SK-N-SH (cell line): ENCODE measurements around the gene FAM83D. TPM values are rescaled to one million over a fixed set of nuclear protein-coding genes. Genes with fewer than 3 reads are reported as not detected.
A peak's percentile ranks its signal among the peaks of the same experiment; 100 is the strongest.

Source experiments
- CTCF ChIA-PET: fragments of 300-600, 350-600 bp; formaldehyde crosslinking; extraction: SDS; loops from one replicate; lab custom pipeline; 2021; lab: Yijun Ruan, JAX
- POLR2A ChIA-PET: fragments of 350-600 bp; sonication (Branson Sonifier 250); formaldehyde crosslinking; extraction: SDS; loops from one replicate; lab custom pipeline; 2020; ENCODE audit warnings: antibody characterized with exemption, inconsistent platforms; lab: Yijun Ruan, JAX
- DNase-seq: peaks from one replicate; pipeline ENCODE4 v3.0.0; 2012
- H2AFZ ChIP-seq: fragments of 200-600 bp; sonication (generic); 2 replicates; pipeline ENCODE4 v1.8.1; 2016; ENCODE audit warnings: antibody characterized with exemption, mild to moderate bottlenecking, low read depth
- H3F3A ChIP-seq: fragments of 200-600 bp; sonication (generic); replicated peaks from 2 replicates; pipeline ENCODE3; 2016; ENCODE audit warnings: antibody characterized with exemption, mild to moderate bottlenecking; ENCODE audit not compliant: insufficient read depth
- H3K27ac ChIP-seq, 2 experiments: fragments of 200-500 bp in 1 of 2; fragments of 200-600 bp in 1 of 2; sonication (Bioruptor generic) in 1 of 2; sonication (generic), shearing (Covaris generic) in 1 of 2; 2 replicates each; pipeline versions ENCODE4 v1.5.1 to v1.6.1; 2014 to 2016; ENCODE audit warnings: low read depth in 2 of 2, inconsistent platforms in 1 of 2, low read length in 1 of 2, mild to moderate bottlenecking in 1 of 2, mixed read lengths in 1 of 2
- H3K27me3 ChIP-seq: fragments of 200-600 bp; sonication (generic), shearing (Covaris generic); 2 replicates; pipeline ENCODE4 v1.6.1; 2016; ENCODE audit warnings: mixed run types; ENCODE audit not compliant: insufficient read depth
- H3K36me3 ChIP-seq, 2 experiments: fragments of 200-500 bp in 1 of 2; fragments of 200-600 bp in 1 of 2; sonication (Bioruptor generic) in 1 of 2; sonication (generic) in 1 of 2; replicated peaks in 1 of 2; 2 replicates each; pipeline versions ENCODE3 to v1.5.1; 2014 to 2016; ENCODE audit warnings: low read length in 1 of 2, mild to moderate bottlenecking in 1 of 2; ENCODE audit not compliant: insufficient read depth in 2 of 2, control insufficient read depth in 1 of 2
- H3K4me1 ChIP-seq, 2 experiments: fragments of 200-500 bp in 1 of 2; fragments of 200-600 bp in 1 of 2; sonication (Bioruptor generic) in 1 of 2; sonication (generic), shearing (Covaris generic) in 1 of 2; 2 replicates each; pipeline versions ENCODE4 v1.5.1 to v1.6.1; 2014 to 2016; ENCODE audit warnings: low read depth in 1 of 2, low read length in 1 of 2, mixed run types in 1 of 2; ENCODE audit not compliant: insufficient read depth in 2 of 2, control insufficient read depth in 1 of 2
- H3K4me2 ChIP-seq: fragments of 200-600 bp; sonication (generic), shearing (Covaris generic); 2 replicates; pipeline ENCODE4 v1.6.1; 2017; ENCODE audit warnings: mixed run types
- H3K4me3 ChIP-seq, 2 experiments: fragments of 200-500 bp in 1 of 2; fragments of 200-600 bp in 1 of 2; sonication (Bioruptor generic) in 1 of 2; sonication (generic), shearing (Covaris generic) in 1 of 2; 2 replicates each; pipeline versions ENCODE4 v1.5.1 to v1.8.1; 2014 to 2016; ENCODE audit warnings: low read depth in 2 of 2, inconsistent platforms in 1 of 2, low read length in 1 of 2, mild to moderate bottlenecking in 1 of 2, mixed read lengths in 1 of 2, moderate library complexity in 1 of 2
- H3K79me2 ChIP-seq: fragments of 200-600 bp; sonication (generic); 2 replicates; pipeline ENCODE4 v1.8.1; 2017; ENCODE audit warnings: mild to moderate bottlenecking; ENCODE audit not compliant: insufficient read depth
- H3K9ac ChIP-seq: fragments of 200-600 bp; sonication (generic); 2 replicates; pipeline ENCODE4 v1.6.1; 2017; ENCODE audit warnings: mixed run types
- H3K9me2 ChIP-seq: fragments of 200-600 bp; sonication (generic); 2 replicates; pipeline ENCODE4 v1.6.1; 2017; ENCODE audit warnings: mixed run types
- H3K9me3 ChIP-seq: fragments of 200-600 bp; sonication (generic); 2 replicates; pipeline ENCODE4 v1.6.1; 2017; ENCODE audit warnings: mixed run types, mild to moderate bottlenecking, moderate library complexity
- H4K20me1 ChIP-seq: fragments of 200-600 bp; sonication (generic); 2 replicates; pipeline ENCODE4 v1.6.1; 2017; ENCODE audit warnings: mild to moderate bottlenecking, mixed run types; ENCODE audit not compliant: insufficient read depth
- EP300 ChIP-seq, 2 experiments: IDR thresholded peaks; 2 replicates each; pipeline versions ENCODE4 v1.4.0 to v1.6.1; 2012; ENCODE audit warnings: borderline replicate concordance in 1 of 2, low read depth in 1 of 2, low read length in 1 of 2
- FOXJ3 ChIP-seq: sonication (generic); formaldehyde crosslinking; IDR thresholded peaks from 2 replicates; pipeline ENCODE4 v1.5.1; 2020; ENCODE audit warnings: mild to moderate bottlenecking, missing genetic modification reagents
- FOXM1 ChIP-seq: IDR thresholded peaks from 2 replicates; pipeline ENCODE4 v1.4.0; 2012; ENCODE audit warnings: low read depth, mild to moderate bottlenecking
- JUND ChIP-seq: IDR thresholded peaks from 2 replicates; pipeline ENCODE4 v1.4.0; 2012
- MXI1 ChIP-seq: IDR thresholded peaks from 2 replicates; pipeline ENCODE4 v1.6.1; 2012; ENCODE audit warnings: mild to moderate bottlenecking, low read depth, low read length, improper control_type of control experiment
- NFIC ChIP-seq: IDR thresholded peaks from 2 replicates; pipeline ENCODE4 v1.4.0; 2012; ENCODE audit warnings: borderline replicate concordance
- RAD21 ChIP-seq: IDR thresholded peaks from 2 replicates; pipeline ENCODE4 v1.6.1; 2012; ENCODE audit warnings: mild to moderate bottlenecking, low read length
- RFX5 ChIP-seq: IDR thresholded peaks from 2 replicates; pipeline ENCODE4 v1.6.1; 2012; ENCODE audit warnings: mild to moderate bottlenecking, improper control_type of control experiment, low read length
- RXRA ChIP-seq: IDR thresholded peaks from 2 replicates; pipeline ENCODE4 v1.4.0; 2012; ENCODE audit warnings: low read depth, mild to moderate bottlenecking, borderline replicate concordance
- SIN3A ChIP-seq: IDR thresholded peaks from 2 replicates; pipeline ENCODE4 v1.6.1; 2012; ENCODE audit warnings: low read depth, mild to moderate bottlenecking, low read length, moderate library complexity, borderline replicate concordance
- SMC3 ChIP-seq: IDR thresholded peaks from 2 replicates; pipeline ENCODE4 v1.6.1; 2012; ENCODE audit warnings: low read depth, low read length, improper control_type of control experiment
- TCF12 ChIP-seq: IDR thresholded peaks from 2 replicates; pipeline ENCODE4 v1.4.0; 2012
- TEAD4 ChIP-seq: IDR thresholded peaks from 2 replicates; pipeline ENCODE4 v1.4.0; 2012; ENCODE audit warnings: mild to moderate bottlenecking, borderline replicate concordance; ENCODE audit not compliant: insufficient read depth
- YY1 ChIP-seq: IDR thresholded peaks from 2 replicates; pipeline ENCODE4 v1.4.0; 2012; ENCODE audit warnings: low read depth, mild to moderate bottlenecking
- WGBS: methylation state at CpG from one replicate; pipeline ENCODE4 v1.1.6; 2017; ENCODE audit warnings: low lambda C conversion rate; 5-methylcytosine and 5-hydroxymethylcytosine counted together
- polyA plus RNA-seq, 3 experiments: library from polyadenylated mRNA; depleted of rRNA; stranded (reverse); fragments of >200 nt; gene quantifications; 2 replicates each; pipeline ENCODE4 v1.2.3, GENCODE V29; 2012
- TF ChIP-seq, protein P1 (sequence below): IDR thresholded peaks from 2 replicates; pipeline ENCODE4 v1.4.0; 2012; ENCODE audit warnings: low read depth
- TF ChIP-seq, protein P2 (sequence below): IDR thresholded peaks from 2 replicates; pipeline ENCODE4 v1.4.0; 2012; ENCODE audit warnings: low read depth, borderline replicate concordance
- TF ChIP-seq, protein P3 (sequence below): fragments of 150-350 bp; IDR thresholded peaks from 2 replicates; pipeline ENCODE4 v1.6.1; 2016; ENCODE audit warnings: mild to moderate bottlenecking, low read depth, low read length
- TF ChIP-seq, protein P4 (sequence below): fragments of 200-600 bp; sonication (generic); IDR thresholded peaks from 2 replicates; pipeline ENCODE4 v1.6.1; 2017; ENCODE audit warnings: antibody characterized with exemption, mild to moderate bottlenecking, moderate library complexity
- TF ChIP-seq, protein P5 (sequence below): fragments of 150-350 bp; IDR thresholded peaks from 2 replicates; pipeline ENCODE4 v1.6.1; 2017; ENCODE audit warnings: antibody characterized with exemption, low read length, low read depth, borderline replicate concordance
- TF ChIP-seq, protein P6 (sequence below): IDR thresholded peaks from 2 replicates; pipeline ENCODE4 v1.4.0; 2012; ENCODE audit warnings: low read depth, borderline replicate concordance

FAM83D gene
- polyA plus RNA-seq, 1 of the 3 experiments (the other 2 are of a cell fraction), result 21.5 TPM

DNA sequence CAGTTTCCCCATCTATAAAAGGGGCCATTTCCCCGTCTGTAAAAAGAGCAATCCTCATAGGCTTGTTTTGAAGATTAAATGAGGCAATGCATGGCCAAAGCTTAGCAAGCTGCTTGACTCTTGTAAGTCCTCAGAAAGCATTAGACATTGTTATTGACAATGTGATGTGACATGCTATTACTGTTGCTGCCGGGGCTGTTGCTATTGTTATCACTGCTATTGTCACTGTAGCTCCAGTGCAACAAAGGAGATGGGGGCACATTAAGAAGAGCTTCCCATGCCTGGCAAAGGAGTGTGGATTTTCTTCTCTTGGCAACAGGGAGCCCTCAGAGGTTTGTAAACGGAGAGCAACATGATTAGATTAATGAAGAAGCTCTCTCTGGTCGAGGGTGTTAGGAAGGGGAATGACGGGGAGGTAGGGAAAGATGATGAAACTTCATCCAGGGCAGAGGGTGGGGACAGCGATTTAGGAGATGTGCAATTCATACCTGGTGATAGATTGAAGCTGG is 33.1 kb upstream of the FAM83D start:
- Histone ChIP-seq H3K36me3 (peaks cover 0 to 2% of the 10 kb centered on the region in 2 experiments), H3K79me2 (no peaks in the 10 kb centered on the region), H3K9ac (no peak overlapping the region), H4K20me1 (no peaks in the 10 kb centered on the region), H3K9me2 (no peaks in the 10 kb centered on the region), H3K27ac (peak overlapping the region in 1 of 2 experiments; percentile 80; a peak in 2 of 4 replicates), H3K27me3 (no peaks in the 10 kb centered on the region; the same call in 1 of the 2 replicates), H3K9me3 (no peaks in the 10 kb centered on the region), H3K4me2 (no peak overlapping the region), H2AFZ (no peak overlapping the region), H3K4me1 (peaks cover 0 to 42% of the 10 kb centered on the region in 2 experiments; a peak in 1 of 4 replicates), H3F3A (no peaks in the 10 kb centered on the region), H3K4me3 (no peak overlapping the region)
- no peak for DNase-seq
- ChIA-PET POLR2A (interaction anchor here (0.7 to 4.0 kb wide), 5 partner anchors 10 to 140 kb away, joined by 5 to 23 read pairs (median 6); no protein-coding TSS in a partner anchor), CTCF (interaction anchor here (0.6 to 6.7 kb wide), 33 partner anchors 8 to 248 kb away, joined by 3 to 58 read pairs (median 6); partner anchors contain the start of gene PPP1R16B)
- 49% methylated on average over 6 of the region's 6 CpGs for WGBS
- TF ChIP-seq FOXJ3 (CRISPR knock-in tag) (no peak), TCF12 (no peak), EP300 (IDR thresholded peaks at IDR 0.05; ENCODE audit: borderline replicate concordance in 1 of 2, low read depth in 1 of 2, low read length in 1 of 2) (no peak), JUND (no peak), YY1 (no peak), MXI1 (no peak), SIN3A (no peak), NFIC (no peak), TEAD4 (no peak), FOXM1 (no peak), RXRA (no peak)
- TF ChIP-seq, protein P1, sequence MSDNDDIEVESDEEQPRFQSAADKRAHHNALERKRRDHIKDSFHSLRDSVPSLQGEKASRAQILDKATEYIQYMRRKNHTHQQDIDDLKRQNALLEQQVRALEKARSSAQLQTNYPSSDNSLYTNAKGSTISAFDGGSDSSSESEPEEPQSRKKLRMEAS, result no peak
- TF ChIP-seq, protein P2, sequence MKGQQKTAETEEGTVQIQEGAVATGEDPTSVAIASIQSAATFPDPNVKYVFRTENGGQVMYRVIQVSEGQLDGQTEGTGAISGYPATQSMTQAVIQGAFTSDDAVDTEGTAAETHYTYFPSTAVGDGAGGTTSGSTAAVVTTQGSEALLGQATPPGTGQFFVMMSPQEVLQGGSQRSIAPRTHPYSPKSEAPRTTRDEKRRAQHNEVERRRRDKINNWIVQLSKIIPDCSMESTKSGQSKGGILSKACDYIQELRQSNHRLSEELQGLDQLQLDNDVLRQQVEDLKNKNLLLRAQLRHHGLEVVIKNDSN, result no peak
- TF ChIP-seq, protein P3, sequence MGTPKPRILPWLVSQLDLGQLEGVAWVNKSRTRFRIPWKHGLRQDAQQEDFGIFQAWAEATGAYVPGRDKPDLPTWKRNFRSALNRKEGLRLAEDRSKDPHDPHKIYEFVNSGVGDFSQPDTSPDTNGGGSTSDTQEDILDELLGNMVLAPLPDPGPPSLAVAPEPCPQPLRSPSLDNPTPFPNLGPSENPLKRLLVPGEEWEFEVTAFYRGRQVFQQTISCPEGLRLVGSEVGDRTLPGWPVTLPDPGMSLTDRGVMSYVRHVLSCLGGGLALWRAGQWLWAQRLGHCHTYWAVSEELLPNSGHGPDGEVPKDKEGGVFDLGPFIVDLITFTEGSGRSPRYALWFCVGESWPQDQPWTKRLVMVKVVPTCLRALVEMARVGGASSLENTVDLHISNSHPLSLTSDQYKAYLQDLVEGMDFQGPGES, result no peak

DNA sequence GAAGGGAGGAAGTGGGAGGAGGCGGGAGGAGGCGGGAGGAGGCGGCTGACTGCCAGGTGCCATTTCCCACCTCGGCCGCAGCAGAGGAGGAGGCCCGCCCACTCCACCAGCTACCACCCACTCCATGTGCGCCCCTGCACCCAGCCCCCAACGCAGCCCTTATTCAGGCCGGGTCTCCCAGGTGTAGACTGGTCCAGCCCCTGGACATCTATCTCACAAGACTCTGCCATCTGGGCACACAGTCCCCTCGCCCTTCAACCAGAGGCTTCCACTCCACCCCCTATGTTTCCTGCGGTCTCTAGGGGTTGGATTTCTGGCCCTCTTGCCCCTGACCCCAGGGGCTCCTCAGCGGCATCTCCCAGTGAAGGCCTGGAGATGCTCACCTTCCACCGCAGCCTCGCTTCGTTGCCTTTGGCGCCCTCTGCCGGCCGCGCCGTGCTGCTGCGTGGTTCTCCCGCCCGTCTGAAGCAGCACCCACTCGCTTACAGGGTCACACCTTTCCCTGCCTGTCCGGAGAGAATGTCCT is 32.6 kb upstream of the FAM83D start:
- Histone ChIP-seq H3K27me3 (peaks cover under 1% of the 10 kb centered on the region; the same call in 1 of the 2 replicates), H3K9me2 (no peaks in the 10 kb centered on the region), H4K20me1 (no peaks in the 10 kb centered on the region), H3K79me2 (no peaks in the 10 kb centered on the region), H3F3A (no peaks in the 10 kb centered on the region), H2AFZ (no peak overlapping the region), H3K4me1 (peaks cover 0 to 36% of the 10 kb centered on the region in 2 experiments; a peak in 1 of 4 replicates), H3K9me3 (no peaks in the 10 kb centered on the region)
- POLR2A ChIA-PET, result interaction anchor here (0.7 to 4.0 kb wide), 6 partner anchors 10 to 140 kb away, joined by 3 to 23 read pairs (median 6); no protein-coding TSS in a partner anchor
- TF ChIP-seq, protein P4, sequence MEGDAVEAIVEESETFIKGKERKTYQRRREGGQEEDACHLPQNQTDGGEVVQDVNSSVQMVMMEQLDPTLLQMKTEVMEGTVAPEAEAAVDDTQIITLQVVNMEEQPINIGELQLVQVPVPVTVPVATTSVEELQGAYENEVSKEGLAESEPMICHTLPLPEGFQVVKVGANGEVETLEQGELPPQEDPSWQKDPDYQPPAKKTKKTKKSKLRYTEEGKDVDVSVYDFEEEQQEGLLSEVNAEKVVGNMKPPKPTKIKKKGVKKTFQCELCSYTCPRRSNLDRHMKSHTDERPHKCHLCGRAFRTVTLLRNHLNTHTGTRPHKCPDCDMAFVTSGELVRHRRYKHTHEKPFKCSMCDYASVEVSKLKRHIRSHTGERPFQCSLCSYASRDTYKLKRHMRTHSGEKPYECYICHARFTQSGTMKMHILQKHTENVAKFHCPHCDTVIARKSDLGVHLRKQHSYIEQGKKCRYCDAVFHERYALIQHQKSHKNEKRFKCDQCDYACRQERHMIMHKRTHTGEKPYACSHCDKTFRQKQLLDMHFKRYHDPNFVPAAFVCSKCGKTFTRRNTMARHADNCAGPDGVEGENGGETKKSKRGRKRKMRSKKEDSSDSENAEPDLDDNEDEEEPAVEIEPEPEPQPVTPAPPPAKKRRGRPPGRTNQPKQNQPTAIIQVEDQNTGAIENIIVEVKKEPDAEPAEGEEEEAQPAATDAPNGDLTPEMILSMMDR, result peak; percentile 83
- TF ChIP-seq SMC3 (peak; percentile 83), RFX5 (no peak), MXI1 (no peak), RAD21 (peak; percentile 88), SIN3A (no peak), TCF12 (no peak)
- TF ChIP-seq, protein P5, sequence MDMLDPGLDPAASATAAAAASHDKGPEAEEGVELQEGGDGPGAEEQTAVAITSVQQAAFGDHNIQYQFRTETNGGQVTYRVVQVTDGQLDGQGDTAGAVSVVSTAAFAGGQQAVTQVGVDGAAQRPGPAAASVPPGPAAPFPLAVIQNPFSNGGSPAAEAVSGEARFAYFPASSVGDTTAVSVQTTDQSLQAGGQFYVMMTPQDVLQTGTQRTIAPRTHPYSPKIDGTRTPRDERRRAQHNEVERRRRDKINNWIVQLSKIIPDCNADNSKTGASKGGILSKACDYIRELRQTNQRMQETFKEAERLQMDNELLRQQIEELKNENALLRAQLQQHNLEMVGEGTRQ, result no peak
- TF ChIP-seq, protein P6, sequence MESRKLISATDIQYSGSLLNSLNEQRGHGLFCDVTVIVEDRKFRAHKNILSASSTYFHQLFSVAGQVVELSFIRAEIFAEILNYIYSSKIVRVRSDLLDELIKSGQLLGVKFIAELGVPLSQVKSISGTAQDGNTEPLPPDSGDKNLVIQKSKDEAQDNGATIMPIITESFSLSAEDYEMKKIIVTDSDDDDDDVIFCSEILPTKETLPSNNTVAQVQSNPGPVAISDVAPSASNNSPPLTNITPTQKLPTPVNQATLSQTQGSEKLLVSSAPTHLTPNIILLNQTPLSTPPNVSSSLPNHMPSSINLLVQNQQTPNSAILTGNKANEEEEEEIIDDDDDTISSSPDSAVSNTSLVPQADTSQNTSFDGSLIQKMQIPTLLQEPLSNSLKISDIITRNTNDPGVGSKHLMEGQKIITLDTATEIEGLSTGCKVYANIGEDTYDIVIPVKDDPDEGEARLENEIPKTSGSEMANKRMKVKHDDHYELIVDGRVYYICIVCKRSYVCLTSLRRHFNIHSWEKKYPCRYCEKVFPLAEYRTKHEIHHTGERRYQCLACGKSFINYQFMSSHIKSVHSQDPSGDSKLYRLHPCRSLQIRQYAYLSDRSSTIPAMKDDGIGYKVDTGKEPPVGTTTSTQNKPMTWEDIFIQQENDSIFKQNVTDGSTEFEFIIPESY, result no peak
- TF ChIP-seq, all 33 proteins: peak for 3
- Histone ChIP-seq H3K4me2 (no peak overlapping the region), H3K9ac (no peak overlapping the region), H3K4me3 (no peak overlapping the region; a peak in 2 of 4 replicates), H3K36me3 (peaks cover 0 to 2% of the 10 kb centered on the region in 2 experiments), H3K27ac (peak overlapping the region in 1 of 2 experiments; percentile 80; a peak in 2 of 4 replicates)
- peak; percentile 91 for DNase-seq
- 32% methylated on average over 12 of the region's 25 CpGs for WGBS
- CTCF ChIA-PET, result interaction anchor here (0.6 to 6.7 kb wide), 34 partner anchors 8 to 248 kb away, joined by 3 to 58 read pairs (median 6); partner anchors contain the start of gene PPP1R16B
